Stromal cell of bone marrow (primary cell): ENCODE data around the gene PEPD.

Source experiments
- DNase-seq: peaks from one replicate; pipeline ENCODE4 v3.0.0-alpha.2; 2012; ENCODE audit warnings: low read depth

PEPD gene

GRCh38 chr19:33422369-33423180 is 99.0 kb downstream of the PEPD start:
- DNase-seq = no peak

- DNase-seq = no peak
Observed at GRCh38 chr19:33421368-33421767, 100.2 kb downstream of the PEPD start.

GRCh38 chr19:33420821-33421220 is 100.8 kb downstream of the PEPD start:
- no peak for DNase-seq

GRCh38 chr19:33419788-33420130 is 101.8 kb downstream of the PEPD start:
- no peak for DNase-seq

GRCh38 chr19:33418871-33419787 is 102.5 kb downstream of the PEPD start:
- no peak for DNase-seq

GRCh38 chr19:33418461-33418860 is 103.1 kb downstream of the PEPD start:
- DNase-seq = no peak

GRCh38 chr19:33417751-33418150 is 103.8 kb downstream of the PEPD start:
- no peak for DNase-seq

- DNase-seq = no peak
Observed at GRCh38 chr19:33416307-33417215, 105.0 kb downstream of the PEPD start.

- no peak for DNase-seq
Observed at GRCh38 chr19:33414667-33415605, 106.7 kb downstream of the PEPD start.

GRCh38 chr19:33413868-33414666 is 107.5 kb downstream of the PEPD start:
- no peak for DNase-seq

GRCh38 chr19:33413426-33413725 is 108.2 kb downstream of the PEPD start:
- no peak for DNase-seq

- DNase-seq = no peak
Observed at GRCh38 chr19:33412601-33413425, 108.8 kb downstream of the PEPD start.

- DNase-seq = no peak
Observed at GRCh38 chr19:33411621-33412180, 109.9 kb downstream of the PEPD start.

GRCh38 chr19:33410915-33411401 is 110.6 kb downstream of the PEPD start:
- DNase-seq = no peak

- DNase-seq = no peak
Observed at GRCh38 chr19:33409906-33410685, 111.5 kb downstream of the PEPD start.

- DNase-seq = no peak
Observed at GRCh38 chr19:33408538-33409434, 112.8 kb downstream of the PEPD start.

- DNase-seq = no peak
Observed at GRCh38 chr19:33408116-33408515, 113.5 kb downstream of the PEPD start.
